ENCODE results near the gene RPL23. TPM values are rescaled to one million over a fixed set of nuclear protein-coding genes. Genes with fewer than 3 reads are reported as not detected.

Gene RPL23
- total and polyA plus RNA-seq, 10 of the 15 experiments (the other 5 are each of a cell fraction or from before 2014, with no cell fraction given) = 2,200 to 4,821 (median 3,043) TPM

DNA sequence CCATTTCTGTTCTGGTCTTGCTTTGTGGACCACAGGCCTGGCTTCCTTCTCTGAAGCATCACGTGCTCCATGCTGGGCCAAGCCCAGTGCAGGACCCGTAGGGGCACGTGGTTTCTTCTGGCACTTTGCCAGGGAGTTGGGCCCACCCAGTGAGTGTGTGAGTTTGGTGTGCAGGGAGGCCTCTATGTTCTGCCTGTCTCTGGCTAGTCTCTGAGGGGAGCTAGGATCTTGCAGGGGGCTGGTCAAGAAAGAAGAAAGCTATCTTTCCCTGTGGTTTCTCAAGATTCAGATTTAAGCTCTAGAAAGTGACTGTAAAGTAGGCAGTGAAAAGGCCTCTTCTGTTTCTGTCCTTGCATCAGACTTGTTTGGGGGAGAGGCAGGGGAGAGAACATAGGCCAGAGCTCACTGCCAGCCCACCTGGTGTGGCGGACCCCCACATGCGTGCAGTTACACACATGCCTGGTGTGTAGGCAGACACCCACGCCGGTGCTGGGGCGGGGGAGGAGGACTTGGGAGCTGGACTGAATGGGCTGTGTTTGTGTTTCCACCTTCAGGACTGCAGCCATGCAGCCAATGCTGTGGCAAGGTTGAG, 28.2 kb upstream of the RPL23 start (continued):
- TF ChIP-seq KDM1A (IDR thresholded peaks at IDR 0.05; ENCODE audit: borderline replicate concordance) (no peak), CBX5 (IDR thresholded peaks at IDR 0.05; ENCODE audit: low read depth) (no peak), BRCA1 (IDR thresholded peaks at IDR 0.05; ENCODE audit: low read depth, low read length) (no peak)
- TF ChIP-seq, protein P1, sequence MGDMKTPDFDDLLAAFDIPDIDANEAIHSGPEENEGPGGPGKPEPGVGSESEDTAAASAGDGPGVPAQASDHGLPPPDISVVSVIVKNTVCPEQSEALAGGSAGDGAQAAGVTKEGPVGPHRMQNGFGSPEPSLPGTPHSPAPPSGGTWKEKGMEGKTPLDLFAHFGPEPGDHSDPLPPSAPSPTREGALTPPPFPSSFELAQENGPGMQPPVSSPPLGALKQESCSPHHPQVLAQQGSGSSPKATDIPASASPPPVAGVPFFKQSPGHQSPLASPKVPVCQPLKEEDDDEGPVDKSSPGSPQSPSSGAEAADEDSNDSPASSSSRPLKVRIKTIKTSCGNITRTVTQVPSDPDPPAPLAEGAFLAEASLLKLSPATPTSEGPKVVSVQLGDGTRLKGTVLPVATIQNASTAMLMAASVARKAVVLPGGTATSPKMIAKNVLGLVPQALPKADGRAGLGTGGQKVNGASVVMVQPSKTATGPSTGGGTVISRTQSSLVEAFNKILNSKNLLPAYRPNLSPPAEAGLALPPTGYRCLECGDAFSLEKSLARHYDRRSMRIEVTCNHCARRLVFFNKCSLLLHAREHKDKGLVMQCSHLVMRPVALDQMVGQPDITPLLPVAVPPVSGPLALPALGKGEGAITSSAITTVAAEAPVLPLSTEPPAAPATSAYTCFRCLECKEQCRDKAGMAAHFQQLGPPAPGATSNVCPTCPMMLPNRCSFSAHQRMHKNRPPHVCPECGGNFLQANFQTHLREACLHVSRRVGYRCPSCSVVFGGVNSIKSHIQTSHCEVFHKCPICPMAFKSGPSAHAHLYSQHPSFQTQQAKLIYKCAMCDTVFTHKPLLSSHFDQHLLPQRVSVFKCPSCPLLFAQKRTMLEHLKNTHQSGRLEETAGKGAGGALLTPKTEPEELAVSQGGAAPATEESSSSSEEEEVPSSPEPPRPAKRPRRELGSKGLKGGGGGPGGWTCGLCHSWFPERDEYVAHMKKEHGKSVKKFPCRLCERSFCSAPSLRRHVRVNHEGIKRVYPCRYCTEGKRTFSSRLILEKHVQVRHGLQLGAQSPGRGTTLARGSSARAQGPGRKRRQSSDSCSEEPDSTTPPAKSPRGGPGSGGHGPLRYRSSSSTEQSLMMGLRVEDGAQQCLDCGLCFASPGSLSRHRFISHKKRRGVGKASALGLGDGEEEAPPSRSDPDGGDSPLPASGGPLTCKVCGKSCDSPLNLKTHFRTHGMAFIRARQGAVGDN (IDR thresholded peaks at IDR 0.05) = no peak

DNA sequence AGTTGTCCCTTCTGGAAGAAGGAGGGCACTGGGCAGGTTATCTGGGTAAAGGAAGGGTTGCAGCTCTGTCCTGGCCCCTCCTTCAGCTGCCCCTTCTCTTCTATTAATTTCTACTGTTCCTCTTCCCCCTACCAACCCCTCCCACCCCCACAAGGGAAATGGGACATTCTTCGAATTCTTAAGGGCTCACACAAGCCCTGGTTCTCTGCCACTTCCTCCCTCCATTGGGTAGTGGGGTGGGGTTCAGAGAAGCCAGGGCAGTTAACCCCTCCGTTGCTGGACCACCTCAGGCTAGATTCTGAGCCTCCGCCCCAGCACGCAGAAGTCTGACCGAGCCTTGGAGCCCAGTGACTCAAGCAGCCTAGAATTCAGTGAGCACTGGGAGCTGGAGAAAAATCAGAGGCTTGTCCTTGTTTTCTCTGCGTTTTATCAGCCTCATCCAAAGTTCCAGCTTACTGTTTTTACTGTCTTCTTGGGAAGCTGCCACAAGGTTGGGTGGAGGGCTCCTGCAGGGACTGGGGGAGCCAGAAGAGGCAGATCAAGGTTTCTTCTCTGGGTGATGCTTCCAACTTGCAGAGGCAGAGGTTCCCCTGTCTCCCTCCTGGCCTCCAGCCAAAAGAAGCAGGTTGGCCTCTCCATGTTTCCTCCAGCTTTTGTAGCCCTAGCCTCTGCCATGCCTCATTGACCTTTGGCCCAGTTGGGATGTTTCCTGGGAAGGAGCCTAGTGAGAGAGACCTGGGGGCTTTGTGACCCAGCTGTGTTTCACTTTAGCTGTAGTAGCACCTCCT, 26.6 kb upstream of the RPL23 start:
- in situ Hi-C loops (cut with MboI) (no loop called here), intact Hi-C loops (cut with micrococcal nuclease; ENCODE audit: unreplicated experiment) (loop anchor here (10.0 kb wide), 1 partner anchor 105 kb away; no protein-coding TSS in a partner anchor)
- CTCF ChIA-PET = interaction anchor here (4.0 kb wide), 1 partner anchor 10 kb away, joined by 27 read pairs; the partner anchor contains the start of gene LASP1
- BruUV-seq (replicated peaks) = no TSS peak
- H3K4me2 ChIP-seq (ENCODE audit: control insufficient read depth, insufficient read depth) = no peak overlapping the region
- H3K4me3 ChIP-seq = no peak overlapping the region
- no peak overlapping the region for H3K27ac ChIP-seq (ENCODE audit: control insufficient read depth, insufficient read depth)
- H3K9ac ChIP-seq (ENCODE audit: control insufficient read depth, insufficient read depth, low read length) = no peak overlapping the region
- SMC1A ChIA-PET (ENCODE audit: uncharacterized antibody, unreplicated experiment) = interaction anchor here (3.2 kb wide), 1 partner anchor 9 kb away, joined by 7 read pairs; no protein-coding TSS in a partner anchor
- RAD21 ChIA-PET (ENCODE audit: unreplicated experiment) = no interaction called here
- H3K36me3 ChIP-seq (ENCODE audit: control insufficient read depth in 2 of 2, insufficient read depth in 2 of 2, low read length in 1 of 2) = peaks cover 24 to 40% of the 10 kb centered on the region in 2 experiments; a peak in 3 of 4 replicates
- H3K27me3 ChIP-seq (replicated peaks in 1 of 2; ENCODE audit: control insufficient read depth in 2 of 2, insufficient read depth in 2 of 2, low read length in 1 of 2) = no peaks in the 10 kb centered on the region
- ATAC-seq (no peak), DNase-seq (ENCODE audit: low read depth, low spot score) (no peak), FAIRE-seq (no peak)
- POLR2A ChIA-PET = interaction anchor here (0.7 to 1.5 kb wide), 2 partner anchors 28 to 53 kb away, joined by 3 read pairs; no protein-coding TSS in a partner anchor
- WGBS (ENCODE audit: insufficient coverage, insufficient replicate concordance, low lambda C conversion rate, missing lambda C conversion rate) = 67% methylated on average over 6 of the region's 6 CpGs
- H3K79me2 ChIP-seq (ENCODE audit: control insufficient read depth, insufficient read depth, low read length) = peaks cover 48% of the 10 kb centered on the region
- no peaks in the 10 kb centered on the region for H3K9me3 ChIP-seq (replicated peaks; ENCODE audit: control insufficient read depth, insufficient read depth, low read length)
- H4K20me1 ChIP-seq (ENCODE audit: control insufficient read depth, insufficient read depth) = 0 out of 2 replicates have a peak, but pooled peaks cover 2% of the 10 kb centered on the region
- no peak overlapping the region for H2AFZ ChIP-seq (ENCODE audit: control insufficient read depth, low read depth, low read length)
- peaks cover 42% of the 10 kb centered on the region for H3K4me1 ChIP-seq (ENCODE audit: control insufficient read depth, insufficient read depth, low read length)
- TF ChIP-seq HDAC2 (IDR thresholded peaks at IDR 0.05) = no peak
- no peak for TF ChIP-seq NFIC (IDR thresholded peaks at IDR 0.05; ENCODE audit: low read depth, low read length)
- TF ChIP-seq CBX3 (IDR thresholded peaks at IDR 0.05; ENCODE audit: borderline replicate concordance, low read depth) = no peak
- TF ChIP-seq ZBED1 (IDR thresholded peaks at IDR 0.05; ENCODE audit: borderline replicate concordance) = no peak
- TF ChIP-seq IKZF1 (conservative IDR thresholded peaks at IDR 0.05) = no peak
- no peak for TF ChIP-seq POLR2AphosphoS5 (IDR thresholded peaks at IDR 0.05; ENCODE audit: low read length)
- TF ChIP-seq GABPA (IDR thresholded peaks at IDR 0.05; ENCODE audit: low read depth) = no peak
- TF ChIP-seq WRNIP1 (IDR thresholded peaks at IDR 0.05; ENCODE audit: borderline replicate concordance, low read depth, low read length) = no peak
- no peak for TF ChIP-seq SRF (IDR thresholded peaks at IDR 0.05; ENCODE audit: low read depth in 2 of 2, low read length in 2 of 2)
- TF ChIP-seq ZNF207 (IDR thresholded peaks at IDR 0.05; ENCODE audit: borderline replicate concordance) = no peak
- no peak for TF ChIP-seq MEF2B (IDR thresholded peaks at IDR 0.05; ENCODE audit: partially characterized antibody, poor library complexity, severe bottlenecking)

Measured in GM12878 (cell line).